ENCODE results near the gene MCUB. TPM values are rescaled to one million over a fixed set of nuclear protein-coding genes. Genes with fewer than 3 reads are reported as not detected.

MCUB gene
- total RNA-seq, 2 donors from 2014 or later, result 1.00 to 5.2 TPM

DNA sequence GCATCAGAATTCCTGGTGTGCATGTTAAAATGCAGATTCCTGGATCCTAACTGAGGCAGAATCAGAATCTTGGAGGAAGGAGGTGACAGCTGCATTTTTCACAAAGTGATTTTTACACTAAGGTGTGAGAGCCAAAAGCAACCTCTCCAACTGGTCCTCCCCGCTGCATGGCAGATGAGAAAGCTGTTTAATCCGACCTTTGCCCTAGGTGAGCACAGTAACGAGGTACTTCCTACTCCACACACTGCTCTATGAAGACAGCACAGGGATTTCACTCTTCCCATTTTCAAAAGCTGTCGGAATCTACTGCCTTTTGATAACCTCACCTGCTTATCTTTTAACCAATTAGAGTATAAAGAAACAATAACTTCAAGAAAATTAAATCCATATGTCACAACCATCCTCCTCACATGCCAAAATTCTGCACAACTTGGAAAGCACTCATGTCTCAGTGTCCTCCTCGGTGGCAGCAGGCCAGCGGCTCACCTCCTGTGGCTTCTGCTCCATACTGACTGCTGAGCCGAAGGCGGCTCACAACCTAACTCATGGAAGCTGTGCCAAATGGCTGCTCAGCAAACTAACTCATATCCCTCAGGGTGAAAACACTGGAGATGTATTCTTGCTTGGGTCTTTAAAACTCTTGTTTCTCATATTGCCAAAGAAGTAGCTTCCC lies 139.6 kb downstream of the MCUB start:
- Histone ChIP-seq H3K36me3 (ENCODE audit: control insufficient read depth, insufficient read depth, low read length) (peaks cover 19% of the 10 kb centered on the region), H3K4me3 (ENCODE audit: low read length) (no peak overlapping the region), H3K27me3 (ENCODE audit: control insufficient read depth, insufficient read depth, low read length, poor library complexity, severe bottlenecking) (peaks cover 30% of the 10 kb centered on the region), H3K4me1 (ENCODE audit: control insufficient read depth, insufficient read depth, low read length) (no peaks in the 10 kb centered on the region), H3K9me3 (ENCODE audit: control insufficient read depth, low read length) (no peaks in the 10 kb centered on the region), H3K9ac (ENCODE audit: extremely low read depth, low read length, poor library complexity, severe bottlenecking) (no peak overlapping the region), H3K27ac (ENCODE audit: low read depth, low read length) (no peak overlapping the region)
- Mint-ChIP-seq H3K4me3 (no peak overlapping the region), H3K36me3 (ENCODE audit: low read depth) (peaks cover 24% of the 10 kb centered on the region), H3K9me3 (peaks cover 2% of the 10 kb centered on the region), H3K27ac (no peak overlapping the region), H3K4me1 (peaks cover 27% of the 10 kb centered on the region), H3K27me3 (ENCODE audit: insufficient read depth) (peaks cover 39% of the 10 kb centered on the region)
- 88% methylated on average over 3 to 8 of the region's 8 CpGs for WGBS, 2 experiments (ENCODE audit: insufficient coverage in 1 of 2, insufficient read length in 1 of 2)
- no peak for DNase-seq
- TF ChIP-seq, protein P1, sequence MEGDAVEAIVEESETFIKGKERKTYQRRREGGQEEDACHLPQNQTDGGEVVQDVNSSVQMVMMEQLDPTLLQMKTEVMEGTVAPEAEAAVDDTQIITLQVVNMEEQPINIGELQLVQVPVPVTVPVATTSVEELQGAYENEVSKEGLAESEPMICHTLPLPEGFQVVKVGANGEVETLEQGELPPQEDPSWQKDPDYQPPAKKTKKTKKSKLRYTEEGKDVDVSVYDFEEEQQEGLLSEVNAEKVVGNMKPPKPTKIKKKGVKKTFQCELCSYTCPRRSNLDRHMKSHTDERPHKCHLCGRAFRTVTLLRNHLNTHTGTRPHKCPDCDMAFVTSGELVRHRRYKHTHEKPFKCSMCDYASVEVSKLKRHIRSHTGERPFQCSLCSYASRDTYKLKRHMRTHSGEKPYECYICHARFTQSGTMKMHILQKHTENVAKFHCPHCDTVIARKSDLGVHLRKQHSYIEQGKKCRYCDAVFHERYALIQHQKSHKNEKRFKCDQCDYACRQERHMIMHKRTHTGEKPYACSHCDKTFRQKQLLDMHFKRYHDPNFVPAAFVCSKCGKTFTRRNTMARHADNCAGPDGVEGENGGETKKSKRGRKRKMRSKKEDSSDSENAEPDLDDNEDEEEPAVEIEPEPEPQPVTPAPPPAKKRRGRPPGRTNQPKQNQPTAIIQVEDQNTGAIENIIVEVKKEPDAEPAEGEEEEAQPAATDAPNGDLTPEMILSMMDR (conservative IDR thresholded peaks at IDR 0.05), result no peak

DNA sequence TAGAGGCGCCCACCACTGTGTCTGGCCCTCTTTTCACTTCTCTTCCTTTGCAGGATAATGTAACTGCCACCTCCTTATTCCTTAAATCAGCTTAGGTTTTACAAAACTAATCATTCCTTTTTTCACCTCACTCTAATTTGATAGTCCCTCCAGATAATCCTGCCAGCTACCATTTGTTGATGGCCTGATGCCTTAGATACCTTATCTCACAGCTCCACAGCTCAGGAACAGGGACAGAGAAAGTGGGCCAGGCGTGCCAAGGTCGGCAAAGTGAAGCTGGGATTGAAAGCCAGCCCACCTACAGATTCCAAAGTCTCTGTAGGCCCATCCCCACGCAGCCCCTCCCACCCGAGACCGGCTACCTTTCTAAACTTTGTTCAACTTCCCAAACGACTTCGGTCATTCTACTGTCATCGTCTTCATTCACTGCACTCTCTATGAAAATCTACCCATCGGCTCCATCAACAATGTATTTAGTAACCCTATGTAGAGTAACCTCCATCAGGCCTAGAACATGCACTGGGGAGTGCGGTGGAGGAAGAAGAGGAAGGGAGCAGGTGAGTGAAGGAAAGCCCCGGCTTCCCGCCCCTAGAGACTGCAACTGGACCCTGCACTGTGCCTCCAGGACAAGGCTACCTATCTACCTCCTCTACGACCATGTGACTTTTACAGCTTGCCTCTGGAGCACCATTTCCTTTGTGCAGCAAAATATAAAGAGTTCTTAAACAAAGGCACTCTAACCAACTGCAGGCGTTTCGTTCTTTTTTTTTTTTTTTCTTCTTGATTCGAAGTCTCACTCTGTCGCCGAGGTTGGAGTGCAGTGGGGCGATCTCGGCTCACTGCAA lies 141.7 kb downstream of the MCUB start:
- peak overlapping the region; percentile 82 for H3K4me3 Mint-ChIP-seq
- Histone ChIP-seq H3K36me3 (ENCODE audit: control insufficient read depth, insufficient read depth, low read length) (peaks cover 10% of the 10 kb centered on the region), H3K9me3 (ENCODE audit: control insufficient read depth, low read length) (no peaks in the 10 kb centered on the region), H3K27me3 (ENCODE audit: control insufficient read depth, insufficient read depth, low read length, poor library complexity, severe bottlenecking) (peaks cover 30% of the 10 kb centered on the region), H3K27ac (ENCODE audit: low read depth, low read length) (no peak overlapping the region), H3K4me3 (ENCODE audit: low read length) (peak overlapping the region; percentile 88), H3K4me1 (ENCODE audit: control insufficient read depth, insufficient read depth, low read length) (no peaks in the 10 kb centered on the region), H3K9ac (ENCODE audit: extremely low read depth, low read length, poor library complexity, severe bottlenecking) (peak overlapping the region; percentile 82)
- peak overlapping the region; percentile 96 for H3K27ac Mint-ChIP-seq
- WGBS, 2 experiments (ENCODE audit: insufficient coverage in 1 of 2, insufficient read length in 1 of 2), result 48 to 68% methylated on average over 15 to 21 of the region's 21 CpGs
- H3K27me3 Mint-ChIP-seq (ENCODE audit: insufficient read depth), result peaks cover 39% of the 10 kb centered on the region
- H3K9me3 Mint-ChIP-seq, result peaks cover 2% of the 10 kb centered on the region
- TF ChIP-seq, protein P1 (conservative IDR thresholded peaks at IDR 0.05), result peak; percentile 27
- DNase-seq, result peak; percentile 73
- peaks cover 27% of the 10 kb centered on the region for H3K4me1 Mint-ChIP-seq
- peaks cover 15% of the 10 kb centered on the region for H3K36me3 Mint-ChIP-seq (ENCODE audit: low read depth)

GRCh38 chr4:109702950-109703663 lies 143.1 kb downstream of the MCUB start, which contains the start of gene CASP6:
Gene CASP6, minus strand, starts transcription at chr4:109703445. Its CDS starts 50 bp downstream, at chr4:109703395.
- H3K9me3 Mint-ChIP-seq, result no peaks in the 10 kb centered on the region
- TF ChIP-seq, protein P1 (conservative IDR thresholded peaks at IDR 0.05), result peak; percentile 88
- H3K4me3 Mint-ChIP-seq, result peak within 1 kb of the TSS; percentile 82
- Histone ChIP-seq H3K4me3 (ENCODE audit: low read length) (peak within 1 kb of the TSS; percentile 88), H3K36me3 (ENCODE audit: control insufficient read depth, insufficient read depth, low read length) (peaks cover 6% of the 10 kb centered on the region), H3K9me3 (ENCODE audit: control insufficient read depth, low read length) (no peaks in the 10 kb centered on the region), H3K9ac (ENCODE audit: extremely low read depth, low read length, poor library complexity, severe bottlenecking) (peak within 1 kb of the TSS; percentile 82), H3K27ac (ENCODE audit: low read depth, low read length) (peak within 1 kb of the TSS; percentile 88), H3K27me3 (ENCODE audit: control insufficient read depth, insufficient read depth, low read length, poor library complexity, severe bottlenecking) (peaks cover 26% of the 10 kb centered on the region), H3K4me1 (ENCODE audit: control insufficient read depth, insufficient read depth, low read length) (no peaks in the 10 kb centered on the region)
- 0 to 1% methylated on average over 27 to 72 of the region's 72 CpGs for WGBS, 2 experiments (ENCODE audit: insufficient coverage in 1 of 2, insufficient read length in 1 of 2)
- peaks cover 31% of the 10 kb centered on the region for H3K27me3 Mint-ChIP-seq (ENCODE audit: insufficient read depth)
- H3K27ac Mint-ChIP-seq, result peak within 1 kb of the TSS; percentile 96
- peak; percentile 95 for DNase-seq
- peaks cover 5% of the 10 kb centered on the region for H3K36me3 Mint-ChIP-seq (ENCODE audit: low read depth)
- H3K4me1 Mint-ChIP-seq, result peaks cover 27% of the 10 kb centered on the region

Data from endodermal cell (in vitro differentiated cells).